ENCODE measurements around the gene RTN4. TPM values are rescaled to one million over a fixed set of nuclear protein-coding genes. Genes with fewer than 3 reads are reported as not detected.
A peak's percentile ranks its signal among the peaks of the same experiment; 100 is the strongest.
"Not testable (repeated sequence)": the region's sequence is repeated elsewhere in the genome, so short reads cannot be mapped to it uniquely, and the experiment has no call there.

The RTN4 gene
- total RNA-seq, 1 donor from 2014 or later: 604 TPM

GRCh38 chr2:55009277-55010060 is 40.8 kb downstream of the RTN4 start:
- no peak for DNase-seq (ENCODE audit: low read depth)

- no peak for DNase-seq (ENCODE audit: low read depth)
Measured at GRCh38 chr2:55006306-55006705, 43.9 kb downstream of the RTN4 start.

- DNase-seq (ENCODE audit: low read depth): no peak
Measured at GRCh38 chr2:55003706-55004639, 46.3 kb downstream of the RTN4 start.

- DNase-seq (ENCODE audit: low read depth): no peak
Measured at GRCh38 chr2:55001716-55002115, 48.5 kb downstream of the RTN4 start.

- no peak for DNase-seq (ENCODE audit: low read depth)
Measured at GRCh38 chr2:55000341-55000740, 49.9 kb downstream of the RTN4 start.

GRCh38 chr2:54999182-54999581 is 51.1 kb downstream of the RTN4 start:
- no peak for DNase-seq (ENCODE audit: low read depth)

- DNase-seq (ENCODE audit: low read depth): no peak
Measured at GRCh38 chr2:54997826-54998225, 52.4 kb downstream of the RTN4 start.

- DNase-seq (ENCODE audit: low read depth): no peak
Measured at GRCh38 chr2:54995553-54995952, 54.7 kb downstream of the RTN4 start.

- DNase-seq (ENCODE audit: low read depth): not testable (repeated sequence)
Measured at GRCh38 chr2:54990694-54991093, 59.6 kb downstream of the RTN4 start.

- DNase-seq (ENCODE audit: low read depth): no peak
Measured at GRCh38 chr2:54988612-54989011, 61.6 kb downstream of the RTN4 start.

GRCh38 chr2:54986264-54986663 is 64.0 kb downstream of the RTN4 start:
- no peak for DNase-seq (ENCODE audit: low read depth)

- DNase-seq (ENCODE audit: low read depth): no peak
Measured at GRCh38 chr2:54984476-54984875, 65.8 kb downstream of the RTN4 start.

GRCh38 chr2:54983345-54984220 is 66.7 kb downstream of the RTN4 start:
- peak; percentile 45 for DNase-seq (ENCODE audit: low read depth)

- DNase-seq (ENCODE audit: low read depth): peak; percentile 46
Measured at GRCh38 chr2:54981385-54981784, 68.9 kb downstream of the RTN4 start.

GRCh38 chr2:54979321-54980044 is 70.8 kb downstream of the RTN4 start:
- DNase-seq (ENCODE audit: low read depth): peak; percentile 57

- DNase-seq (ENCODE audit: low read depth): no peak
Measured at GRCh38 chr2:54977149-54977548, 73.1 kb downstream of the RTN4 start.

- DNase-seq (ENCODE audit: low read depth): no peak
Measured at GRCh38 chr2:54975598-54976492, 74.4 kb downstream of the RTN4 start.

GRCh38 chr2:54975175-54975574 is 75.1 kb downstream of the RTN4 start:
- no peak for DNase-seq (ENCODE audit: low read depth)

GRCh38 chr2:54969940-54970338 is 80.3 kb downstream of the RTN4 start:
- no peak for DNase-seq (ENCODE audit: low read depth)

GRCh38 chr2:54969295-54969939 is 80.8 kb downstream of the RTN4 start:
- DNase-seq (ENCODE audit: low read depth): no peak
